HG03135 (cell line): ENCODE results near the gene KLHL3.

ENCODE experiments used
- ATAC-seq: cut with Tn5 transposase; IDR thresholded peaks from one replicate; pipeline ENCODE4 v1.9.1; 2021; ENCODE audit warnings: mild to moderate bottlenecking, moderate library complexity; ENCODE audit not compliant: unreplicated experiment

Gene KLHL3

DNA sequence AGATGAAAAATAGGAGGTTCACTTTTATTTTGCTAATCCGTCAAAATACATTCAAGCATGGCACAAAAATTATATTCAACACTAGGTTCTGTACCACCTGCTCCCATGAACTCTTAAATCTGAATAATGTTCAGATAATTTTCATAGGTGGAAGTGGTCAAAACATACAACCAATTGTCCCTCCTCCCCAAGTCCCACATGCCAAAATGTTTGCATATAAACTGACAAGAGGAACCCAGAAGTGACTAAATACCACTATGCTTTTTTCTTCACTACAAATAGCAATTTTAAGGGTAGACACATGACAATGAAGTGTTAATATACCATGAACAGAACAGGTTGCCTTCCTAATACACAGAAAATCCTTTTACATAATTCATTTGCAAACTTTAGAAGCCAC, 14.5 kb upstream of the KLHL3 start:
- ATAC-seq = no peak

GRCh38 chr5:137747848-137748247, 12.0 kb upstream of the KLHL3 start:
- no peak for ATAC-seq

DNA sequence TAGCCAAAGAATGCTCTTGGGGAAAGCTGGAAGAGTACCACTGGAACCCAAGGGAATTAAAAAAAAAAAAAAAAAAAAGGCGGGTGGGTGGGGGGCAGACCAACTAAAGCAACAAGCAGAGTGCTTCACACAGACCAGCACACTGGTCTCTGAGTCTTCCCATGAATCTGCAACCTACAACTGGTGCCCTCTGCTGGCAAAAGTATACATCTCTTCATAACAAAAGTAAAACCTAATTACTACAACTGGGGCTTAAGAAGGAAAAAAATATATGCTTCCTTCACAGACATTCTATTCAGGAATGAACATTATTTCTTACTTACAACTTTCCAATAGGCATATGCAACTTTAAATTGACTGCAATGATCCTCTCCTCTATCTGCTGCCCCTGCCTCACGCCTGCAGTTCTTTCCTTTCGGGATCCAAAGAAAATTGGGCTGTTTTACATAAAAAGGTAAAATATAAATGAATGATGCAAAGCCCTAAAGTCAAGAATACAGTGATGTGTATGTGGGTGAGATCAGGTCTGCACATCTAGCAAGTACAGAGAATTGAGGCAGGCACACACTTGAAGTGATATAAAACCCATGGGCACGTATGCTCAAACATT, 7.2 kb upstream of the KLHL3 start:
- ATAC-seq = peak; percentile 66

DNA sequence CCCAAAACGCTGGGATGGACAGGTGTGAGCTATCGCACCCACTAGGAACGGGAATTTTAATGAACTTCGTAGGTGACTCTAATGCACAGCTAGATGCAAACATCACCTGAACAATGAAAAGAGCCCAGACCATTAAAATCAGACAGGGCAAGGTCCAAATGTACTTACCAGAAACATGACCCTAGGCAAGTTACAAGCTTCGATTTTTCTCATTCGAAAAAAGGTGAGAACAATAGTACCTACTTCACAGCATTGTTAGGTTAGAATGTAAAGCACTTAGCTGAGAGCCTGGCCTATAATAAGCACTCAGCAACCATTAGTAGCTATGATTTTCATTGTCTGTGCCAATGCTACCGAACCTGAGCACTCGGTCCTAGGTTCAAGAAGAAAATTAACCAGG, 5.8 kb upstream of the KLHL3 start:
- no peak for ATAC-seq

GRCh38 chr5:137739737-137740136, 3.8 kb upstream of the KLHL3 start:
- no peak for ATAC-seq

GRCh38 chr5:137738947-137739346, 3.1 kb upstream of the KLHL3 start:
- ATAC-seq = no peak

DNA sequence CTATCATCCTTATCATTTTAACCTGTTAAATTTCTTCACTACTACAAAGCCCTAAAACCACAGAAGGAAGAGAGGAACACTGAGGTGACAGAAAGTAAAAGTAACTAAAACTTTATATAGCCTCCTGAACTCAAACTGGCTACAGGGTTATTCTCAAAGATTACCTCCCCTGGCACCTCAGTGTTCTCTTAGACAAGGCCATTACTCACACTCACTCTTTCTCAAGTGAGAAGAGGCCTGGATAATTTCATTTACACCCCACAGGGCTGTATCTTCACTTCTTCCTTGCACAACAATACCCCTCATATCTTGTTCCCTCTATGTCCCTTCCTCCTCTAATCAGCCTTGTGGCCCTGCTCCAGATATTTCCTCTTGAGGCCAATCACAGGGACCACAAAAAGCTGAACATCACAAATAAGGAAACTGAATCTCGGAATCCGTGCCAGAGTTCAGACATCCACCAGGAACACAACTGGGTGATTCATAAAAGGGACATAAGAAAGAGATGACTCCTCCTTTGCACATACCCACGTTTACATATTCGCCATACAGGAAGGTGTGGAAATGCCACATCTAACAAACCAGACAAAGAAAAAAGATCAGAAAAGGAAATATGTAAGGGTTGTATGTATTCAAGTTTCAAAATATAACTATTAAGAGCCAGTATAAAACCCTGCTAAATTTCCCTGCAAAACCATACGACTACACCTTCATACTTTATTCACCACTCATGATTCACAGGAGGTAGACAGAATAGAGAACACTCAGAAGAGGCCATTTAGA, 1.7 kb upstream of the KLHL3 start:
- ATAC-seq = no peak

GRCh38 chr5:137736496-137736895, 607 bp upstream of the KLHL3 start:
- no peak for ATAC-seq

GRCh38 chr5:137734962-137735554, 831 bp downstream of the KLHL3 start:
- peak; percentile 21 for ATAC-seq

DNA sequence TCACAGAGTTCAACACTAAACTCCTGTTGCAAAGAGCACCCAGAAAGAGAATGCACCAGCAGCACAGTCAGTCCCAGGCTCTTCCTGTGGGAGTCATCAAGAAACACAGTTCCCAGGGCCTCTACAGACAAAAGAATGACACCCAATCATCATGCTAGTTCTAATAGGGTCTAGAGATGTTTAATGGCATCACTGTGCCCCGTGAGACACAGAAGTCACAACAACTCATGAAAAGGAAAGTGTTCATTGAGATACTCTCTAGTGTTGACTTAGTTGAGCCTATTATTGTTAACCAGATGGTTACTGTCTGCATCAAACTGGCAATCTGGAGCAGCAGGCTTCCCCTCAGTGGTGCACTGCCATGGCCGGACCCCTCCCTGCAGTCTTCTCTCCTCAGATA, 1.6 kb downstream of the KLHL3 start:
- ATAC-seq = no peak

DNA sequence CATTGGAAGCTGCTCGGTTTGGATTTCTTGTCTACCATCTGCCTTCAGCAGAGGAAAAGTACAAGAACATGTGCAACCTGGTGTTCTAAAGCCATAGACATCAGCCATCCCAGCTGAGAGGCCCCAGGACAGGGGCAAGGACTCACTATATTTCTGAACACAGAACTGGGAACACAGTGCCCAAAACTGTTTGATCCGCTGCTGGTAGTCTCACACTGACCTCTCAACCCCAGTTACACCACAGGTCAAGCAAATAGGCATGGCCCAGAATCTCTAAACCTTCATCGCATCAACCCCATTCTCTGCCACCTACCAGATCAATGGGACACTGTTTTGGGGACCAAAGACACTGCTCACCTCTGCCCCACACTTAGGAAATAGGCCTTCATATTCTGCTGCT, 2.0 kb downstream of the KLHL3 start:
- no peak for ATAC-seq

DNA sequence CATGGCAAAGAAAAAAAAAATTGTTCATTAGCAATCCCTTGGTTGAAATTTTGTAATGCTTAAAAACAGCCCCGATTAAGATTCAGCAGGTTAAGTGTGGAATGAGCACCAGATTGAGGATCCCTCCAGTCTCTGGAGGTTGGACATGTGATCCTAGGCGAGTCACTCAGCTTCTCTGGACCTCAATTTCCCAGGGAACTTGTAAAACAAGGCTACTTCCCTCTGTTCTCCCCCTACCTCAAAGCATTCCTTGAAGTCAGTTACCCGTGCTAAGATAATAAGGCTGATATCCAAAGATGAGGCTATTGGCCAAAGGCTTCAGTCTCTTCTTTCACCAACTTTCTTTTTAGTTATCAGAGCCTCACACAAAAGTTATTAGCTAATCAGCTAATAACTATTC, 2.9 kb downstream of the KLHL3 start:
- no peak for ATAC-seq

DNA sequence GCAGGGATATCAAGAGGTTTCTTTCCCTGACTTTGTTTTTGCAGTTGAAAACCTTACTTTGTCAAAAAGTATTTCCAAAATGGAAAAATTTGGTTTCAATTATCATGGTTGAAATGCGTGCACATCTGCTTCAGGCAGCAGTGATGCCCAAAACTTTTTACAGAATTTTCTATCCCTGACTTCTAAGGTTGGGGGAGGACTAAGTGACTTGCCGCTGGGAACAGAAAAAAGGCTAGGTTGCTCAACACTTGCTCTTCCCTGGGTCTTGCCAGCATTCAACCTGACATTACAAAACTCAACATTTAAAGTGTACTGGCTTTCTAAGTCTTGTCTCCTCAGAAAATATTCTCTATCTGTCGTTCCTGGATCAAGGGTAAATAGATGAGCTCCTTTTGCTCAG, 4.7 kb downstream of the KLHL3 start:
- ATAC-seq = no peak

DNA sequence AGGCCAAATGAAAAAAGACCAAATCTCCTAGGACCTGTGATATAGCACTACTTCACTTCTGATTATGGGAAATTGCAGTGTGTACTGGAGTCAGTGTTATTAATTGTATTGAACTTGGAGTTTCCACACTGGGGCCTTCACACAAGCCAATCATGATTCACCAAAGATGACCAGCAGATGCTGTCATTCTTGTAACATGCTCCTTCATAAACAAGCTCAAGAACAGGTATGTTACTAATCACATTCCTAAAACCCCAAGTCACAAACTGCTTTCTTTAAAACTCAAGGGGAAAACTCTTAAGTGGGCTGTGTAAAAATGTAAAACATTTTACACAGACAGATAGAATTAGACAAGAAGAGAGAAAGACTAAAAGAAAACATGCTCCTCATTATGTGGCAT, 5.6 kb downstream of the KLHL3 start:
- ATAC-seq = no peak

DNA sequence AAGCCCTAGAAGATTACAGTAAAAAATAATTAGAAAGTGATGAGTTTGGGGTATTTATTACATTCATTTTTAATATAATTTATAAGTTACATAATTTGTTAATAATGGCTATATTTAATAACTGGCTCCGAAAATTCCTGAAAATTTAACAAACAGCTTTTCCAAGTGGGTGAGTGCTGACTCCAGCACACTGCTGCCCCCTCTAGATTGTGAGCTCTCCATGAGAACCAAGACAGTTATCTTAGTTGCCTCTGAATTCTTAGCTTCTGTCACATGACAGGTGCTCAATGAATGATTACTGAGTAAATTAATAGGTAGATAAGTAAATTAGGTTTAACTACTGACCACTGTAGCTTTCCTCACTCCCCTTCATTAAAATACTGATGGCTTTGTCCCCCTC, 7.8 kb downstream of the KLHL3 start:
- no peak for ATAC-seq

- no peak for ATAC-seq
Measured at GRCh38 chr5:137727623-137728022, 8.3 kb downstream of the KLHL3 start.

DNA sequence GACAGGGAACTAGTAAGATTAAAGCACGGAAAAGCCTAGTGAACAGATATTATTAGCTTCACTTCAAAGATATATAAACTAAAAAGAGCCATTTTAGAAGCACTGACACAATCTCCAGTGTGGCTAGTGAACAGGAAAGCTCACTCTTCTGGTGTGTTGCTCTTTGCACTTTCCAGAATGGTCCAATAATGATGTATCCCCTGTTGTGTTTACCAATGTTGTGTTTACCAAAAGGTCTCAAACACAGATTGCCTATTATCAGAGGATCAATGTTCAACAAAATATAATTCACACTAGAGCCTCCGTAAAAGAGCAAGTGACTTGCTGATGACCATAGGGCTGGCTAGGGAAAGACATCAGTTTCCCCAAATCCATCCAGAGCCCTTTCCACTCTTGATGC, 11.6 kb downstream of the KLHL3 start:
- ATAC-seq = no peak

- ATAC-seq = no peak
Measured at GRCh38 chr5:137718611-137719010, 17.3 kb downstream of the KLHL3 start.

DNA sequence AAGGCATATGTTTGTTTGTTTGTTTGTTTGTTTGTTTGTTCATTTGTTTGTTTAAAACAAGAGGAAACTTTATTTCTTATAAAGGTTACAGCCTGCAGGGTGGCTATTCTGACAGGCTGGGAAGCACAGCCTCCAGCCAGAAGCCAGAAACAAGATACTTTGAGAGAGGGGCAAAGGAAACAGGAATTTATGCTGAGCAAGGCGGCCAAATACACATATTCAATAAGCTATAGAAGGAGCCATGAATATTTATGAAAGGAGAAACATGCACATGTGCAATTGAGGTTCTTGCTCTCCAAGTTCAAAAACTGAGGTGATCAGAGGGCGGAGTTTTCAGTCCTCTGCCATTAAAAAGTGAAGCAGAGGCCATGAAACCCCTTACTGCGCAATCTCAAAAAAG, 19.6 kb downstream of the KLHL3 start:
- ATAC-seq = no peak

GRCh38 chr5:137715456-137715855, 20.4 kb downstream of the KLHL3 start:
- ATAC-seq = no peak

DNA sequence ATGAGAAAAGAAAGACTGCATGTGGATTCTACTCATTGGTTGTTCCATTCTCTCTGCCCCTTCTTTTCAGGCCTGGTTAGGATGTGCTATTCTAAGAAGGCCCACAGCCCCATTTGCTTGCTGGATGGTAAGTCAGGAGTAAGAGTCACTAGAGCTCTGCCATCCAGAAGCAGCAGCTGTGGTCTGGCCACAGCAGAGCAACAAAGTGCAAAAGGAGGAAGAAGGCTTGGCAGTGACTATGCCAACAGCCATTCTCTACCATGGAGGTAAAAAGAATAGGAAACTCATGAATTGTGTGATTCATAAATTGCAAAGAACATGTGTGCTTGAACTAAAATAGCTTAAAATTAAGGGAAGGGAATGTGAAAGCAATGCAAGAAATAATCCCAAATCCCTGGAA, 20.9 kb downstream of the KLHL3 start:
- no peak for ATAC-seq

DNA sequence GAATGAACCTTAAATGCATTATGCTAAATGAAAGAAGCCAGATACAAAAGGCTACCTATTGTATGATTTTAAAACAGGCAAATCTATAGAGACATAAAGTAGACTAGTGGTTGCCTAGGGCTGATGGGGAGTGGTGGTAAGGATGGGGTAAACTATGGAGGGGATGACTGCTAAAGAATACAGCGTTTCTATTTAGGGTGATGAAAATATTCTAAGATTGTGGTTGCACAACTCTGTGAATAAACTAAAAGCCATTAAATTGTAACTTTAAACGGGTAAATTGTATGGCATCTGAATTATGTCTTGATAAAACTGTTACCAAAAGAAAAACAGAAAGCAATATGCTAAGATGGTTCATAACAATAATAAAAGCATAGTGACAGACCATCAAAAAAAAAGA, 21.4 kb downstream of the KLHL3 start:
- no peak for ATAC-seq
